HCT116 (cell line): ENCODE results near the gene VSTM1. TPM values are rescaled to one million over a fixed set of nuclear protein-coding genes. Genes with fewer than 3 reads are reported as not detected.

Experiments
- ATAC-seq: fragments of 200-7000 bp; cut with Tn5 transposase; 2 replicates; pipeline ENCODE4 v1.9.1; 2020; ENCODE audit warnings: mild to moderate bottlenecking, moderate library complexity
- BruUV-seq: library from RNA; stranded (reverse); fragments of 400-500 nt; replicated peaks from 2 replicates; lab custom pipeline; 2021; lab: Mats Ljungman, UMichigan
- CTCF ChIA-PET: fragments of 300-600 bp; sonication (Branson Sonifier 250); formaldehyde crosslinking; loops from one replicate; lab custom pipeline; 2021; ENCODE audit warnings: antibody characterized with exemption; lab: Charles Lee
- POLR2A ChIA-PET: fragments of 300-600, 350-600 bp; sonication (Branson Sonifier 250); formaldehyde crosslinking; loops from one replicate; lab custom pipeline; 2021; ENCODE audit warnings: antibody characterized with exemption; lab: Charles Lee
- RAD21 ChIA-PET, 2 experiments: fragments of 300-600 bp; sonication (Branson Sonifier 250); formaldehyde crosslinking; loops; one replicate each; lab custom pipeline; 2023; ENCODE audit warnings: low total read pairs in 2 of 2; ENCODE audit not compliant: uncharacterized antibody in 2 of 2, unreplicated experiment in 2 of 2, low non-redundant PET in 1 of 2; lab: Charles Lee
- DNase-seq: peaks from one replicate; pipeline ENCODE4 v3.0.0-alpha.2; 2010; ENCODE audit warnings: low read depth, low spot score
- H2AFZ ChIP-seq: fragments of 200-600 bp; shearing (Covaris generic), sonication (generic); 2 replicates; pipeline ENCODE4 v1.6.1; 2017; ENCODE audit warnings: low read depth, mixed run types, mixed read lengths, antibody characterized with exemption, low read length; ENCODE audit not compliant: poor library complexity, severe bottlenecking
- H3K27ac ChIP-seq: 2 replicates; pipeline ENCODE4 v1.5.1; 2012; ENCODE audit warnings: low read depth, low read length
- H3K27me3 ChIP-seq: fragments of 200-600 bp; sonication (generic); 2 replicates; pipeline ENCODE4 v1.6.1; 2016; ENCODE audit warnings: mixed run types, low read length, mixed read lengths; ENCODE audit not compliant: insufficient read depth
- H3K36me3 ChIP-seq, 2 experiments: fragments of 200-500 bp in 1 of 2; fragments of 200-600 bp in 1 of 2; sonication (Bioruptor generic) in 1 of 2; sonication (generic) in 1 of 2; 2 replicates each; pipeline versions ENCODE4 v1.5.1 to v1.6.1; 2014 to 2016; ENCODE audit warnings: low read length in 2 of 2, inconsistent platforms in 1 of 2, mixed read lengths in 1 of 2, mixed run types in 1 of 2; ENCODE audit not compliant: insufficient read depth in 2 of 2, control insufficient read depth in 1 of 2
- H3K4me1 ChIP-seq, 2 experiments: fragments of 200-600 bp in 1 of 2; sonication (generic) in 1 of 2; 2 replicates each; pipeline versions ENCODE4 v1.5.1 to v1.6.1; 2012 to 2017; ENCODE audit warnings: low read length in 2 of 2, inconsistent platforms in 1 of 2, mild to moderate bottlenecking in 1 of 2, mixed read lengths in 1 of 2, mixed run types in 1 of 2, moderate library complexity in 1 of 2; ENCODE audit not compliant: insufficient read depth in 2 of 2, control insufficient read depth in 1 of 2
- H3K4me2 ChIP-seq: fragments of 200-600 bp; sonication (generic); 2 replicates; pipeline ENCODE4 v1.6.1; 2017; ENCODE audit warnings: mixed run types, low read length, mixed read lengths
- H3K4me3 ChIP-seq, 2 experiments: fragments of 200-600 bp in 1 of 2; sonication (generic) in 1 of 2; replicated peaks in 1 of 2; 2 replicates each; pipeline ENCODE4 v1.5.1; 2011 to 2016; ENCODE audit warnings: low read length in 2 of 2, control low read depth in 1 of 2, low read depth in 1 of 2, mild to moderate bottlenecking in 1 of 2, mixed read lengths in 1 of 2, mixed run types in 1 of 2
- H3K79me2 ChIP-seq: fragments of 200-600 bp; sonication (generic); 2 replicates; pipeline ENCODE4 v1.6.1; 2017; ENCODE audit warnings: mild to moderate bottlenecking, mixed run types, low read length, moderate library complexity, mixed read lengths; ENCODE audit not compliant: insufficient read depth
- H3K9ac ChIP-seq: fragments of 200-600 bp; sonication (generic); 2 replicates; pipeline ENCODE4 v1.6.1; 2016; ENCODE audit warnings: low read length, mixed read lengths
- H3K9me2 ChIP-seq: fragments of 200-600 bp; sonication (generic), shearing (Covaris generic); 2 replicates; pipeline ENCODE4 v1.6.1; 2017; ENCODE audit warnings: mixed run types, mild to moderate bottlenecking, moderate library complexity; ENCODE audit not compliant: insufficient read depth
- H3K9me3 ChIP-seq, 2 experiments: fragments of 200-500 bp in 1 of 2; fragments of 200-600 bp in 1 of 2; sonication (Bioruptor generic) in 1 of 2; sonication (generic) in 1 of 2; 2 replicates each; pipeline ENCODE4 v1.6.1; 2014 to 2017; ENCODE audit warnings: low read length in 2 of 2, mixed read lengths in 2 of 2, inconsistent platforms in 1 of 2, low read depth in 1 of 2, mild to moderate bottlenecking in 1 of 2, mixed run types in 1 of 2, moderate library complexity in 1 of 2; ENCODE audit not compliant: control insufficient read depth in 1 of 2, insufficient read depth in 1 of 2
- H4K20me1 ChIP-seq: fragments of 200-600 bp; sonication (generic), shearing (Covaris generic); 2 replicates; pipeline ENCODE4 v1.6.1; 2017; ENCODE audit warnings: mixed run types, mild to moderate bottlenecking, moderate library complexity; ENCODE audit not compliant: insufficient read depth
- CBX3 ChIP-seq: IDR thresholded peaks from 2 replicates; pipeline ENCODE4 v1.6.1; 2012; ENCODE audit warnings: low read depth
- CEBPB ChIP-seq: IDR thresholded peaks from 2 replicates; pipeline ENCODE4 v1.6.1; 2012; ENCODE audit warnings: low read depth
- CTCF ChIP-seq, 3 experiments: fragments of 200-600 bp in 1 of 3; sonication (generic) in 1 of 3; IDR thresholded peaks in 2 of 3; conservative IDR thresholded peaks in 1 of 3; 2 replicates each; pipeline ENCODE4 v1.5.1; 2012 to 2017; ENCODE audit warnings: low read depth in 2 of 3, low read length in 2 of 3, antibody characterized with exemption in 1 of 3, borderline replicate concordance in 1 of 3, control low read depth in 1 of 3, mild to moderate bottlenecking in 1 of 3, mixed read lengths in 1 of 3, mixed run types in 1 of 3, moderate library complexity in 1 of 3; ENCODE audit not compliant: insufficient read depth in 1 of 3
- ELF1 ChIP-seq: IDR thresholded peaks from 2 replicates; pipeline ENCODE4 v1.6.1; 2012; ENCODE audit warnings: low read depth, borderline replicate concordance
- EZH2phosphoT487 ChIP-seq: fragments of 200-600 bp; IDR thresholded peaks from 2 replicates; pipeline ENCODE4 v1.6.1; 2018; ENCODE audit warnings: antibody characterized with exemption, borderline replicate concordance
- FOSL1 ChIP-seq: IDR thresholded peaks from 2 replicates; pipeline ENCODE4 v1.6.1; 2012; ENCODE audit warnings: low read depth
- JUND ChIP-seq: IDR thresholded peaks from 2 replicates; pipeline ENCODE4 v1.6.1; 2012
- MAX ChIP-seq: IDR thresholded peaks from 2 replicates; pipeline ENCODE4 v1.6.1; 2012
- POLR2A ChIP-seq: IDR thresholded peaks from 2 replicates; pipeline ENCODE4 v1.7.0; 2011; ENCODE audit warnings: borderline replicate concordance; ENCODE audit not compliant: insufficient read depth, insufficient read length; ENCODE audit errors: extremely low read depth
- POLR2AphosphoS5 ChIP-seq: IDR thresholded peaks from 2 replicates; pipeline ENCODE4 v1.6.1; 2011; ENCODE audit warnings: mild to moderate bottlenecking, low read depth, low read length, moderate library complexity
- REST ChIP-seq: IDR thresholded peaks from 2 replicates; pipeline ENCODE4 v1.6.1; 2012; ENCODE audit warnings: low read depth
- SP1 ChIP-seq: IDR thresholded peaks from 2 replicates; pipeline ENCODE4 v1.6.1; 2012; ENCODE audit warnings: low read depth
- SRF ChIP-seq: IDR thresholded peaks from 2 replicates; pipeline ENCODE4 v1.6.1; 2012; ENCODE audit warnings: low read depth
- TCF7L2 ChIP-seq: IDR thresholded peaks from 2 replicates; pipeline ENCODE4 v1.7.0; 2011; ENCODE audit warnings: borderline replicate concordance, inconsistent platforms; ENCODE audit not compliant: insufficient read depth, insufficient read length; ENCODE audit errors: extremely low read depth
- YY1 ChIP-seq: IDR thresholded peaks from 2 replicates; pipeline ENCODE4 v1.6.1; 2011; ENCODE audit warnings: low read length, low read depth, moderate library complexity, mild to moderate bottlenecking; ENCODE audit not compliant: insufficient replicate concordance; ENCODE audit errors: extremely low read depth
- ZFX ChIP-seq: fragments of 450-650 bp; IDR thresholded peaks from 2 replicates; pipeline ENCODE4 v1.6.1; 2017
- intact Hi-C: fragments of 100-400 bp; cut with micrococcal nuclease; formaldehyde crosslinking; loops from 2 replicates; pipeline ENCODE4 v1.10.0; 2022
- total RNA-seq: library from RNA; stranded (reverse); gene quantifications from one replicate; pipeline ENCODE4 v1.2.1, GENCODE V29; 2021; ENCODE audit not compliant: unreplicated experiment

VSTM1 gene
- total RNA-seq, 1 experiment from 2014 or later: not detected

- Histone ChIP-seq H4K20me1 (no peaks in the 10 kb centered on the region), H3K9me3 (no peaks in the 10 kb centered on the region), H3K9me2 (no peaks in the 10 kb centered on the region), H3K4me1 (peaks cover 0 to 14% of the 10 kb centered on the region in 2 experiments; a peak in 1 of 4 replicates), H3K4me2 (no peak overlapping the region), H2AFZ (no peak overlapping the region), H3K36me3 (no peaks in the 10 kb centered on the region), H3K4me3 (no peak overlapping the region), H3K27ac (no peak overlapping the region), H3K9ac (no peak overlapping the region), H3K27me3 (no peaks in the 10 kb centered on the region), H3K79me2 (no peaks in the 10 kb centered on the region)
- ChIA-PET POLR2A (interaction anchor here (1.8 kb wide), 1 partner anchor 13 kb away, joined by 4 read pairs; no protein-coding TSS in a partner anchor), RAD21 (no interaction called here), CTCF (no interaction called here)
- TF ChIP-seq TCF7L2 (no peak), ELF1 (no peak), SRF (no peak), POLR2AphosphoS5 (no peak), EZH2phosphoT487 (no peak), SP1 (no peak), REST (no peak), JUND (no peak), MAX (no peak), POLR2A (no peak), YY1 (no peak), CEBPB (no peak), FOSL1 (no peak), ZFX (no peak), CTCF (IDR thresholded peaks at IDR 0.05 in 2 of 3, conservative IDR thresholded peaks at IDR 0.05 in 1 of 3; ENCODE audit: borderline replicate concordance in 1 of 3, insufficient read depth in 1 of 3, low read depth in 2 of 3, low read length in 2 of 3) (no peak), CBX3 (no peak)
- no peak for ATAC-seq
- BruUV-seq: no TSS peak
- intact Hi-C loops: no loop called here
- no peak for DNase-seq
These were observed 70.2 kb downstream of the VSTM1 start for GRCh38 chr19:53993448-53993847.
